HEK293 (cell line): ENCODE data around the gene ITGB5.

Experiments used
- CTCF ChIA-PET: fragments of 350-600 bp; formaldehyde crosslinking; extraction: SDS; loops from one replicate; lab custom pipeline; 2021; ENCODE audit warnings: antibody characterized with exemption; lab: Yijun Ruan, JAX
- POLR2A ChIA-PET: fragments of 300-600 bp; formaldehyde crosslinking; extraction: SDS; loops from one replicate; lab custom pipeline; 2020; ENCODE audit warnings: antibody characterized with exemption, inconsistent platforms; lab: Yijun Ruan, JAX
- H3K27ac ChIP-seq: fragments of 200-500 bp; sonication (Bioruptor generic); 2 replicates; pipeline ENCODE4 v1.5.1; 2014; ENCODE audit warnings: low read depth, low read length, control low read depth, inconsistent platforms; ENCODE audit errors: extremely low read depth
- H3K36me3 ChIP-seq, 2 experiments: fragments of 200-500 bp in 1 of 2; sonication (Bioruptor generic) in 1 of 2; 1 replicate in 1 of 2; 2 replicates in 1 of 2; pipeline ENCODE4 v1.5.1; 2014 to 2017; ENCODE audit warnings: inconsistent platforms in 2 of 2, low read length in 2 of 2; ENCODE audit not compliant: control insufficient read depth in 2 of 2, insufficient read depth in 1 of 2
- H3K4me1 ChIP-seq: fragments of 200-500 bp; sonication (Bioruptor generic); 2 replicates; pipeline ENCODE4 v1.5.1; 2014; ENCODE audit warnings: mild to moderate bottlenecking, low read length, inconsistent platforms; ENCODE audit not compliant: control insufficient read depth, insufficient read depth
- H3K4me3 ChIP-seq: 2 replicates; pipeline ENCODE4 v1.5.1; 2011; ENCODE audit warnings: low read depth, mild to moderate bottlenecking, control low read depth, low read length, moderate library complexity
- H3K9me3 ChIP-seq: fragments of 200-500 bp; sonication (Bioruptor generic); 2 replicates; pipeline ENCODE4 v1.5.1; 2014; ENCODE audit warnings: low read depth, low read length, inconsistent platforms; ENCODE audit not compliant: control insufficient read depth, insufficient read depth
- IKZF3 ChIP-seq: fragments of 450-650 bp; IDR thresholded peaks from 2 replicates; pipeline ENCODE4 v1.5.0; 2018; ENCODE audit warnings: missing biosample characterization, mild to moderate bottlenecking, missing genetic modification characterization, moderate library complexity
- OVOL3 ChIP-seq: fragments of 450-650 bp; formaldehyde crosslinking; IDR thresholded peaks from 2 replicates; pipeline ENCODE4 v1.5.1; 2016; ENCODE audit warnings: missing biosample characterization, missing genetic modification characterization
- PATZ1 ChIP-seq: fragments of 450-650 bp; formaldehyde crosslinking; IDR thresholded peaks from 2 replicates; pipeline ENCODE4 v1.5.1; 2016; ENCODE audit warnings: missing biosample characterization, missing genetic modification characterization
- SP7 ChIP-seq: fragments of 450-650 bp; formaldehyde crosslinking; IDR thresholded peaks from 2 replicates; pipeline ENCODE4 v1.5.1; 2016; ENCODE audit warnings: missing biosample characterization, missing genetic modification characterization
- ZBTB10 ChIP-seq: fragments of 450-650 bp; formaldehyde crosslinking; IDR thresholded peaks from 2 replicates; pipeline ENCODE4 v1.5.1; 2016; ENCODE audit warnings: missing biosample characterization, missing genetic modification characterization
- ZBTB26 ChIP-seq: fragments of 450-650 bp; formaldehyde crosslinking; optimal IDR thresholded peaks from 2 replicates; pipeline ENCODE3; 2016; ENCODE audit warnings: missing biosample characterization, mild to moderate bottlenecking, missing genetic modification characterization
- ZFP37 ChIP-seq: fragments of 450-650 bp; formaldehyde crosslinking; IDR thresholded peaks from 2 replicates; pipeline ENCODE4 v1.5.1; 2016; ENCODE audit warnings: missing biosample characterization, missing genetic modification characterization
- ZNF174 ChIP-seq: fragments of 450-650 bp; formaldehyde crosslinking; IDR thresholded peaks from 2 replicates; pipeline ENCODE4 v1.5.0; 2017; ENCODE audit warnings: missing biosample characterization, mild to moderate bottlenecking, missing genetic modification characterization
- ZNF19 ChIP-seq: fragments of 450-650 bp; formaldehyde crosslinking; IDR thresholded peaks from 2 replicates; pipeline ENCODE4; 2016; ENCODE audit warnings: missing biosample characterization, missing genetic modification characterization, low read depth
- ZNF202 ChIP-seq: fragments of 450-650 bp; formaldehyde crosslinking; IDR thresholded peaks from 2 replicates; pipeline ENCODE4 v1.5.1; 2016; ENCODE audit warnings: missing biosample characterization, missing genetic modification characterization, borderline replicate concordance
- ZNF223 ChIP-seq: fragments of 450-650 bp; formaldehyde crosslinking; IDR thresholded peaks from 2 replicates; pipeline ENCODE4 v1.5.1; 2016; ENCODE audit warnings: missing biosample characterization, missing genetic modification characterization
- ZNF433 ChIP-seq: fragments of 450-650 bp; formaldehyde crosslinking; IDR thresholded peaks from 2 replicates; pipeline ENCODE4 v1.5.1; 2016; ENCODE audit warnings: missing biosample characterization, missing genetic modification characterization, low read depth
- ZNF510 ChIP-seq: fragments of 450-650 bp; formaldehyde crosslinking; IDR thresholded peaks from 2 replicates; pipeline ENCODE4 v1.5.1; 2018; ENCODE audit warnings: mild to moderate bottlenecking, missing genetic modification characterization, missing biosample characterization; ENCODE audit not compliant: insufficient replicate concordance
- ZNF544 ChIP-seq: fragments of 450-650 bp; formaldehyde crosslinking; IDR thresholded peaks from 2 replicates; pipeline ENCODE4 v1.5.0; 2017; ENCODE audit warnings: missing biosample characterization, missing genetic modification characterization
- ZNF621 ChIP-seq: fragments of 450-650 bp; formaldehyde crosslinking; IDR thresholded peaks from 2 replicates; pipeline ENCODE4 v1.5.1; 2017; ENCODE audit warnings: missing biosample characterization, missing genetic modification characterization
- ZNF692 ChIP-seq: fragments of 450-650 bp; formaldehyde crosslinking; IDR thresholded peaks from 2 replicates; pipeline ENCODE4 v1.5.1; 2016; ENCODE audit warnings: missing biosample characterization, missing genetic modification characterization
- ZNF76 ChIP-seq: fragments of 450-650 bp; formaldehyde crosslinking; IDR thresholded peaks from 2 replicates; pipeline ENCODE4; 2016; ENCODE audit warnings: low read depth, missing biosample characterization, missing genetic modification characterization, borderline replicate concordance
- ZSCAN18 ChIP-seq: fragments of 450-650 bp; formaldehyde crosslinking; IDR thresholded peaks from 2 replicates; pipeline ENCODE4 v1.5.1; 2016; ENCODE audit warnings: missing biosample characterization, missing genetic modification characterization
- ZSCAN23 ChIP-seq: fragments of 450-650 bp; formaldehyde crosslinking; IDR thresholded peaks from 2 replicates; pipeline ENCODE4 v1.5.1; 2016; ENCODE audit warnings: missing biosample characterization, missing genetic modification characterization
- TF ChIP-seq, protein P1 (sequence below): fragments of 450-650 bp; formaldehyde crosslinking; IDR thresholded peaks from 2 replicates; pipeline ENCODE4 v1.5.1; 2016; ENCODE audit warnings: missing biosample characterization, missing genetic modification characterization

The ITGB5 gene

GRCh38 chr3:124780761-124781475 is 106.2 kb downstream of the ITGB5 start (continued):
- no peak for TF ChIP-seq PATZ1 (tag by site-specific recombination)
- TF ChIP-seq, protein P1, sequence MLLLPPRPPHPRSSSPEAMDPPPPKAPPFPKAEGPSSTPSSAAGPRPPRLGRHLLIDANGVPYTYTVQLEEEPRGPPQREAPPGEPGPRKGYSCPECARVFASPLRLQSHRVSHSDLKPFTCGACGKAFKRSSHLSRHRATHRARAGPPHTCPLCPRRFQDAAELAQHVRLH (tag by site-specific recombination) = no peak

GRCh38 chr3:124780356-124780755 is 106.8 kb downstream of the ITGB5 start:
- H3K4me1 ChIP-seq = peaks cover 8% of the 10 kb centered on the region; the same call in 1 of the 2 replicates
- no peaks in the 10 kb centered on the region for H3K36me3 ChIP-seq
- TF ChIP-seq ZNF202 (no peak), ZBTB10 (no peak), ZNF174 (tag by site-specific recombination) (no peak)
- TF ChIP-seq, all 188 proteins: peak for 0
- ChIA-PET CTCF (interaction anchor here (0.6 to 0.9 kb wide), 3 partner anchors 11 to 1085 kb away, joined by 3 read pairs; no protein-coding TSS in a partner anchor), POLR2A (no interaction called here)
- Histone ChIP-seq H3K27ac (no peak overlapping the region), H3K9me3 (no peaks in the 10 kb centered on the region), H3K4me3 (no peak overlapping the region)

- Histone ChIP-seq H3K9me3 (no peaks in the 10 kb centered on the region), H3K4me1 (peaks cover 8% of the 10 kb centered on the region; the same call in 1 of the 2 replicates), H3K36me3 (peaks cover 0 to 3% of the 10 kb centered on the region in 2 experiments; a peak in 1 of 3 replicates), H3K27ac (no peak overlapping the region), H3K4me3 (no peak overlapping the region)
- ChIA-PET CTCF (interaction anchor here (0.5 to 0.9 kb wide), 2 partner anchors 11 to 877 kb away, joined by 3 to 4 read pairs; no protein-coding TSS in a partner anchor), POLR2A (no interaction called here)
- TF ChIP-seq, protein P1 (tag by site-specific recombination) = no peak
- TF ChIP-seq ZNF692 (tag by site-specific recombination) (no peak), ZNF621 (tag by site-specific recombination) (no peak), ZFP37 (no peak), OVOL3 (tag by site-specific recombination) (no peak), ZSCAN18 (tag by site-specific recombination) (no peak), IKZF3 (tag by site-specific recombination) (no peak), ZNF223 (tag by site-specific recombination) (no peak), ZNF19 (no peak), ZBTB26 (tag by site-specific recombination) (no peak), ZNF76 (no peak), SP7 (tag by site-specific recombination) (no peak), ZNF510 (tag by site-specific recombination) (no peak), ZSCAN23 (tag by site-specific recombination) (no peak), ZNF433 (tag by site-specific recombination) (no peak), ZNF544 (tag by site-specific recombination) (no peak)
Measured at GRCh38 chr3:124779751-124780191, 107.4 kb downstream of the ITGB5 start.
